Chondrocyte (in vitro differentiated cells): Measurements from ENCODE around the gene PRKAG1. TPM values are rescaled to one million over a fixed set of nuclear protein-coding genes. Genes with fewer than 3 reads are reported as not detected.

Experiments
- DNase-seq: peaks from one replicate; pipeline ENCODE4 v3.0.0; 2021; ENCODE audit warnings: mixed read lengths, low spot score
- H3K27ac Mint-ChIP-seq: one replicate; pipeline ENCODE4 v1.8.0; 2021; ENCODE audit warnings: mild to moderate bottlenecking, moderate library complexity, mixed read lengths; ENCODE audit not compliant: unreplicated experiment
- H3K27me3 Mint-ChIP-seq: 2 replicates; pipeline ENCODE4 v1.8.0; 2021; ENCODE audit warnings: low read depth, mixed read lengths
- H3K36me3 Mint-ChIP-seq: 2 replicates; pipeline ENCODE4 v1.8.0; 2021; ENCODE audit warnings: low read depth, mixed read lengths
- H3K4me1 Mint-ChIP-seq: 2 replicates; pipeline ENCODE4 v1.8.0; 2021; ENCODE audit warnings: low read depth, mild to moderate bottlenecking, mixed read lengths
- H3K4me3 Mint-ChIP-seq: one replicate; pipeline ENCODE4 v1.8.0; 2021; ENCODE audit warnings: mild to moderate bottlenecking, moderate library complexity, mixed read lengths; ENCODE audit not compliant: unreplicated experiment
- H3K9me3 Mint-ChIP-seq: 2 replicates; pipeline ENCODE4 v1.8.0; 2021; ENCODE audit warnings: low read depth, mixed read lengths
- CTCF ChIP-seq: fragments of 200-600 bp; sonication (generic); IDR thresholded peaks from 2 replicates; pipeline ENCODE4 v1.5.0; 2021; ENCODE audit warnings: antibody characterized with exemption, mild to moderate bottlenecking, moderate library complexity
- total RNA-seq: library from RNA; stranded (reverse); gene quantifications from 3 replicates; pipeline ENCODE4 v1.2.1, GENCODE V29; 2021

Gene PRKAG1
- total RNA-seq, 1 donor from 2014 or later: 61.7 TPM

GRCh38 chr12:49060237-49061156 lies 41.9 kb upstream of the PRKAG1 start, which contains the start of gene KMT2D:
TSS of gene KMT2D (minus strand) at chr12:49060794. CDS start at chr12:49055324, 5,470 bp downstream.
- H3K4me1 Mint-ChIP-seq: peaks cover 48% of the 10 kb centered on the region

GRCh38 chr12:49059299-49060171 lies 41.0 kb upstream of the PRKAG1 start:
- H3K4me3 Mint-ChIP-seq: peak overlapping the region; percentile 95
- TF ChIP-seq CTCF: no peak
- no peaks in the 10 kb centered on the region for H3K9me3 Mint-ChIP-seq
- peak overlapping the region; percentile 93 for H3K27ac Mint-ChIP-seq
- H3K27me3 Mint-ChIP-seq: no peaks in the 10 kb centered on the region
- DNase-seq: no peak
- H3K4me1 Mint-ChIP-seq: peaks cover 57% of the 10 kb centered on the region
- peaks cover 8% of the 10 kb centered on the region for H3K36me3 Mint-ChIP-seq

More at GRCh38 chr12:49060237-49061156, 41.9 kb upstream of the PRKAG1 start, which contains the start of gene KMT2D:
- TF ChIP-seq CTCF: peak; percentile 70
- DNase-seq: peak; percentile 97
- H3K4me3 Mint-ChIP-seq: peak within 1 kb of the TSS; percentile 95
- no peaks in the 10 kb centered on the region for H3K27me3 Mint-ChIP-seq
- H3K9me3 Mint-ChIP-seq: no peaks in the 10 kb centered on the region
- peak within 1 kb of the TSS; percentile 97 for H3K27ac Mint-ChIP-seq
- H3K36me3 Mint-ChIP-seq: peaks cover 2% of the 10 kb centered on the region

GRCh38 chr12:49059045-49059298 lies 40.4 kb upstream of the PRKAG1 start:
- DNase-seq: no peak
- TF ChIP-seq CTCF: no peak
- no peaks in the 10 kb centered on the region for H3K27me3 Mint-ChIP-seq
- peaks cover 8% of the 10 kb centered on the region for H3K36me3 Mint-ChIP-seq
- no peaks in the 10 kb centered on the region for H3K9me3 Mint-ChIP-seq
- peak overlapping the region; percentile 93 for H3K27ac Mint-ChIP-seq
- H3K4me1 Mint-ChIP-seq: peaks cover 55% of the 10 kb centered on the region
- H3K4me3 Mint-ChIP-seq: peak overlapping the region; percentile 95

- Mint-ChIP-seq H3K36me3 (peaks cover 8% of the 10 kb centered on the region), H3K9me3 (no peaks in the 10 kb centered on the region), H3K27ac (peak overlapping the region; percentile 93), H3K27me3 (no peaks in the 10 kb centered on the region), H3K4me1 (peaks cover 52% of the 10 kb centered on the region), H3K4me3 (peak overlapping the region; percentile 95)
- no peak for TF ChIP-seq CTCF
- no peak for DNase-seq
Measured at GRCh38 chr12:49058366-49059044, 39.9 kb upstream of the PRKAG1 start.
